GM12878 (cell line): ENCODE results near the gene ORAI3. TPM values are rescaled to one million over a fixed set of nuclear protein-coding genes. Genes with fewer than 3 reads are reported as not detected.

Experiments
- ATAC-seq: fragments of 200-7000 bp; cut with Tn5 transposase; 3 replicates; pipeline ENCODE4 v1.9.1; 2020; ENCODE audit warnings: mild to moderate bottlenecking, moderate library complexity
- BruUV-seq: library from RNA; stranded (reverse); fragments of 400-500 nt; replicated peaks from 2 replicates; lab custom pipeline; 2021; lab: Mats Ljungman, UMichigan
- CTCF ChIA-PET: fragments of 300-600 bp; sonication (Branson Sonifier 250); formaldehyde crosslinking; extraction: SDS; loops from one replicate; lab custom pipeline; 2021; ENCODE audit warnings: inconsistent platforms; lab: Yijun Ruan, JAX
- POLR2A ChIA-PET: fragments of 350-600 bp; formaldehyde crosslinking; extraction: SDS; loops from one replicate; lab custom pipeline; 2021; ENCODE audit warnings: inconsistent platforms; lab: Charles Lee
- RAD21 ChIA-PET: fragments of 300-600 bp; sonication (Branson Sonifier 250); formaldehyde crosslinking; loops from one replicate; lab custom pipeline; 2023; ENCODE audit warnings: antibody characterized with exemption; ENCODE audit not compliant: unreplicated experiment; lab: Charles Lee
- SMC1A ChIA-PET: fragments of 300-600 bp; sonication (Branson Sonifier 250); formaldehyde crosslinking; loops from one replicate; lab custom pipeline; 2023; ENCODE audit not compliant: unreplicated experiment, uncharacterized antibody; lab: Charles Lee
- DNase-seq: peaks from one replicate; pipeline ENCODE4 v3.0.0-alpha.2; 2011; ENCODE audit warnings: low read depth, low spot score
- FAIRE-seq: peaks from 3 replicates; lab custom pipeline; 2011; peaks lifted over from hg19 to GRCh38; lab: Jason Lieb, UNC
- H2AFZ ChIP-seq: 2 replicates; pipeline ENCODE4 v1.6.0; 2011; ENCODE audit warnings: low read depth, low read length, control low read depth; ENCODE audit not compliant: control insufficient read depth
- H3K27ac ChIP-seq: 2 replicates; pipeline ENCODE4 v1.5.1; 2011; ENCODE audit warnings: control low read depth; ENCODE audit not compliant: control insufficient read depth, insufficient read depth
- H3K27me3 ChIP-seq, 2 experiments: replicated peaks in 1 of 2; 2 replicates each; pipeline versions ENCODE4 v1.6.0 to v1.6.1; 2011; ENCODE audit warnings: low read length in 1 of 2; ENCODE audit not compliant: control insufficient read depth in 2 of 2, insufficient read depth in 2 of 2
- H3K36me3 ChIP-seq, 2 experiments: 2 replicates each; pipeline ENCODE4 v1.5.1; 2011; ENCODE audit warnings: low read length in 1 of 2; ENCODE audit not compliant: control insufficient read depth in 2 of 2, insufficient read depth in 2 of 2
- H3K4me1 ChIP-seq: 2 replicates; pipeline ENCODE4 v1.6.1; 2011; ENCODE audit warnings: mild to moderate bottlenecking, low read length, moderate library complexity, mixed read lengths; ENCODE audit not compliant: control insufficient read depth, insufficient read depth
- H3K4me2 ChIP-seq: 2 replicates; pipeline ENCODE4 v1.6.0; 2011; ENCODE audit warnings: control low read depth; ENCODE audit not compliant: control insufficient read depth, insufficient read depth
- H3K4me3 ChIP-seq: fragments of 200-600 bp; sonication (generic); 2 replicates; pipeline ENCODE4 v1.5.1; 2016
- H3K79me2 ChIP-seq: 2 replicates; pipeline ENCODE4 v1.6.0; 2011; ENCODE audit warnings: low read length; ENCODE audit not compliant: control insufficient read depth, insufficient read depth
- H3K9ac ChIP-seq: 2 replicates; pipeline ENCODE4 v1.8.0; 2011; ENCODE audit warnings: low read length, control low read depth, mixed read lengths; ENCODE audit not compliant: control insufficient read depth, insufficient read depth
- H3K9me3 ChIP-seq: replicated peaks from 3 replicates; pipeline ENCODE4 v1.5.1; 2011; ENCODE audit warnings: mild to moderate bottlenecking, low read length; ENCODE audit not compliant: control insufficient read depth, insufficient read depth
- H4K20me1 ChIP-seq: 2 replicates; pipeline ENCODE4 v1.6.0; 2011; ENCODE audit not compliant: control insufficient read depth, insufficient read depth
- ASH2L ChIP-seq: fragments of 300-600, 200-600 bp; sonication (generic); IDR thresholded peaks from 2 replicates; pipeline ENCODE4 v1.6.1; 2017; ENCODE audit warnings: low read depth, mild to moderate bottlenecking, borderline replicate concordance
- CTCF ChIP-seq, 3 experiments: IDR thresholded peaks in 2 of 3; conservative IDR thresholded peaks in 1 of 3; 2 replicates each; pipeline ENCODE4 v1.5.1; 2011; ENCODE audit warnings: low read depth in 3 of 3, low read length in 3 of 3, mild to moderate bottlenecking in 3 of 3, control low read depth in 2 of 3, moderate library complexity in 2 of 3, inconsistent platforms in 1 of 3, mixed read lengths in 1 of 3; ENCODE audit not compliant: control insufficient read depth in 2 of 3, insufficient read depth in 1 of 3; ENCODE audit errors: extremely low read depth in 1 of 3
- E2F4 ChIP-seq: IDR thresholded peaks from 2 replicates; pipeline ENCODE4 v1.6.1; 2012; ENCODE audit warnings: low read depth, low read length, improper control_type of control experiment
- HDAC2 ChIP-seq: fragments of 200-600 bp; sonication (generic); IDR thresholded peaks from 2 replicates; pipeline ENCODE4 v1.6.1; 2017
- KDM1A ChIP-seq: fragments of 200-600 bp; sonication (generic); IDR thresholded peaks from 2 replicates; pipeline ENCODE4 v1.6.1; 2016; ENCODE audit warnings: borderline replicate concordance
- RFX5 ChIP-seq: IDR thresholded peaks from 2 replicates; pipeline ENCODE4 v1.6.1; 2011; ENCODE audit warnings: low read depth, low read length, improper control_type of control experiment
- RUNX3 ChIP-seq: IDR thresholded peaks from 2 replicates; pipeline ENCODE4 v1.6.1; 2012; ENCODE audit warnings: low read length, inconsistent platforms
- TCF12 ChIP-seq: IDR thresholded peaks from 2 replicates; pipeline ENCODE4 v1.6.1; 2011; ENCODE audit warnings: low read depth, mild to moderate bottlenecking, low read length
- ZSCAN29 ChIP-seq: fragments of 450-650 bp; IDR thresholded peaks from 2 replicates; pipeline ENCODE4 v1.6.1; 2017; ENCODE audit warnings: mild to moderate bottlenecking, moderate library complexity
- WGBS: methylation state at CpG from one replicate; pipeline ENCODE4 v1.1.6; 2016; ENCODE audit warnings: low lambda C conversion rate; ENCODE audit not compliant: insufficient replicate concordance, insufficient coverage; ENCODE audit errors: missing lambda C conversion rate; 5-methylcytosine and 5-hydroxymethylcytosine counted together
- in situ Hi-C: fragments of 300-500 bp; cut with MboI; formaldehyde crosslinking; loops from 9 replicates; pipeline ENCODE4 v1.14.3; 2018; ENCODE audit warnings: mixed read lengths
- intact Hi-C: fragments of 100-400 bp; cut with micrococcal nuclease; formaldehyde crosslinking; loops from one replicate; pipeline ENCODE4 v1.14.2; 2022; ENCODE audit not compliant: unreplicated experiment
- polyA plus RNA-seq, 11 experiments: library from polyadenylated mRNA; depleted of rRNA in 4 of 11; unstranded in 6 of 11; stranded (reverse) in 5 of 11; fragments of >200 nt; fragmentation: Nextera tagmentation in 4 of 11; fragmentation: Illumina TruSeq in 1 of 11; extraction: Ambion mirVana in 4 of 11; extraction: Trizol in 1 of 11; gene quantifications; 1 replicate in 1 of 11; 2 replicates in 10 of 11; pipeline versions ENCODE4 v1.2.1 to v1.2.3, GENCODE V29; 2011 to 2016; ENCODE audit warnings: inconsistent platforms in 2 of 11, missing spikeins in 2 of 11, low read depth in 1 of 11
- total RNA-seq, 4 experiments: library from RNA; depleted of rRNA in 3 of 4; stranded (reverse); fragments of >200 nt in 3 of 4; fragmentation: Illumina TruSeq in 1 of 4; extraction: Trizol in 1 of 4; gene quantifications; 2 replicates each; pipeline versions ENCODE4 v1.2.1 to v1.2.3, GENCODE V29; 2013 to 2021
- TF ChIP-seq, protein P1 (sequence below): IDR thresholded peaks from 2 replicates; pipeline ENCODE4 v1.6.1; 2012; ENCODE audit warnings: low read depth, low read length, improper control_type of control experiment

The ORAI3 gene
- total and polyA plus RNA-seq, 10 of the 15 experiments (the other 5 are each of a cell fraction or from before 2014, with no cell fraction given) = 3.4 to 21.9 (median 16.2) TPM

DNA sequence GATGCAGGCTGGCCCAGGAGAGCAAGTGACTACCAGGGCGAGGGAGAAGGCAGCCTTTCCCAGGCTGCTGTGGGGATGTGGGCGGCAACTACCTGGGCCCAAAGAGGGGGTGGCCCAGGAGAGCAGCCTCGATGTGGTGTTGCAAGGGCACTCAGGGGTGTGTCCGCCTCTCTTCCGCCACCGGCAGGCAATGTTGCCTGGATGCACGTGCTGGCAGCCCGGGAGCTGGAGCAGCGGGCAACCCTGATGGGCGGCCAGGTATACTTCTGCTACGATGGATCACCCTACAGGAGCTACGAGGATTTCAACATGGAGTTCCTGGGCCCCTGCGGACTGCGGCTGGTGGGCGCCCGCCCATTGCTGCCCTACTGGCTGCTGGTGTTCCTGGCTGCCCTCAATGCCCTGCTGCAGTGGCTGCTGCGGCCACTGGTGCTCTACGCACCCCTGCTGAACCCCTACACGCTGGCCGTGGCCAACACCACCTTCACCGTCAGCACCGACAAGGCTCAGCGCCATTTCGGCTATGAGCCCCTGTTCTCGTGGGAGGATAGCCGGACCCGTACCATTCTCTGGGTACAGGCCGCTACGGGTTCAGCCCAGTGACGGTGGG, 38.8 kb downstream of the ORAI3 start:
- no peak for DNase-seq

More for the DNA sequence above, 38.8 kb downstream of the ORAI3 start:
- Histone ChIP-seq H3K36me3 (peaks cover 5 to 17% of the 10 kb centered on the region in 2 experiments), H4K20me1 (no peaks in the 10 kb centered on the region), H3K9me3 (no peaks in the 10 kb centered on the region), H3K4me1 (no peaks in the 10 kb centered on the region; the same call in 1 of the 2 replicates), H3K79me2 (no peaks in the 10 kb centered on the region), H3K4me2 (no peak overlapping the region), H3K27ac (no peak overlapping the region), H3K4me3 (no peak overlapping the region), H2AFZ (no peak overlapping the region), H3K9ac (no peak overlapping the region), H3K27me3 (no peaks in the 10 kb centered on the region)
- TF ChIP-seq RUNX3 = no peak
- TF ChIP-seq, protein P1, sequence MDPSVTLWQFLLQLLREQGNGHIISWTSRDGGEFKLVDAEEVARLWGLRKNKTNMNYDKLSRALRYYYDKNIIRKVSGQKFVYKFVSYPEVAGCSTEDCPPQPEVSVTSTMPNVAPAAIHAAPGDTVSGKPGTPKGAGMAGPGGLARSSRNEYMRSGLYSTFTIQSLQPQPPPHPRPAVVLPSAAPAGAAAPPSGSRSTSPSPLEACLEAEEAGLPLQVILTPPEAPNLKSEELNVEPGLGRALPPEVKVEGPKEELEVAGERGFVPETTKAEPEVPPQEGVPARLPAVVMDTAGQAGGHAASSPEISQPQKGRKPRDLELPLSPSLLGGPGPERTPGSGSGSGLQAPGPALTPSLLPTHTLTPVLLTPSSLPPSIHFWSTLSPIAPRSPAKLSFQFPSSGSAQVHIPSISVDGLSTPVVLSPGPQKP = no peak
- TF ChIP-seq TCF12 = no peak
- TF ChIP-seq ASH2L = no peak
- TF ChIP-seq CTCF (IDR thresholded peaks at IDR 0.05 in 2 of 3, conservative IDR thresholded peaks at IDR 0.05 in 1 of 3; ENCODE audit: control insufficient read depth in 2 of 3, extremely low read depth in 1 of 3, insufficient read depth in 1 of 3, low read depth in 3 of 3, low read length in 3 of 3) = no peak
- TF ChIP-seq ZSCAN29 = no peak
- no peak for TF ChIP-seq KDM1A
- no peak for TF ChIP-seq RFX5
- no peak for TF ChIP-seq HDAC2
- TF ChIP-seq E2F4 = no peak
- SMC1A ChIA-PET = no interaction called here
- intact Hi-C loops = no loop called here
- 93% methylated on average over 30 of the region's 30 CpGs for WGBS
- POLR2A ChIA-PET = no interaction called here
- no TSS peak for BruUV-seq
- no peak for ATAC-seq
- in situ Hi-C loops = loop anchor here (5.0 to 25.0 kb wide), 2 partner anchors 110 to 450 kb away; partner anchors contain the start of genes COX6A2 and ZNF843
- RAD21 ChIA-PET = interaction anchor here (1.2 kb wide), 1 partner anchor 9 kb away, joined by 3 read pairs; no protein-coding TSS in a partner anchor
- CTCF ChIA-PET = no interaction called here
- no peak for FAIRE-seq
